Adipocyte (in vitro differentiated cells): ENCODE measurements around the gene BAMBI.

ENCODE experiments used
- DNase-seq: peaks from one replicate; pipeline ENCODE4 v3.0.0-alpha.2; 2015; ENCODE audit warnings: low read depth
- H3K27me3 ChIP-seq: replicated peaks from 2 replicates; pipeline ENCODE4 v1.7.0; 2013; ENCODE audit warnings: mild to moderate bottlenecking, low read length, moderate library complexity; ENCODE audit not compliant: control insufficient read depth, insufficient read depth
- H3K36me3 ChIP-seq: 2 replicates; pipeline ENCODE4 v1.7.0; 2013; ENCODE audit warnings: low read length, mild to moderate bottlenecking, moderate library complexity; ENCODE audit not compliant: control insufficient read depth, insufficient read depth, severe bottlenecking
- H3K4me1 ChIP-seq: 2 replicates; pipeline ENCODE4 v1.7.0; 2013; ENCODE audit warnings: mild to moderate bottlenecking, low read length, moderate library complexity; ENCODE audit not compliant: control insufficient read depth, insufficient read depth
- H3K4me3 ChIP-seq: 2 replicates; pipeline ENCODE4 v1.7.0; 2013; ENCODE audit warnings: mild to moderate bottlenecking, low read length, moderate library complexity
- H3K9ac ChIP-seq: 2 replicates; pipeline ENCODE4 v1.7.0; 2013; ENCODE audit warnings: mild to moderate bottlenecking, low read length, moderate library complexity
- H3K9me3 ChIP-seq: 2 replicates; pipeline ENCODE4 v1.7.0; 2013; ENCODE audit warnings: mild to moderate bottlenecking, low read length, moderate library complexity; ENCODE audit not compliant: control insufficient read depth

BAMBI gene

GRCh38 chr10:28711041-28711440 is 33.7 kb downstream of the BAMBI start:
- Histone ChIP-seq H3K36me3 (no peaks in the 10 kb centered on the region), H3K4me1 (peaks cover 13% of the 10 kb centered on the region)
- DNase-seq: no peak

GRCh38 chr10:28711776-28712175 is 34.5 kb downstream of the BAMBI start:
- Histone ChIP-seq H3K9me3 (peaks cover 4% of the 10 kb centered on the region), H3K4me3 (no peak overlapping the region), H3K9ac (no peak overlapping the region), H3K27me3 (no peaks in the 10 kb centered on the region), H3K36me3 (no peaks in the 10 kb centered on the region), H3K4me1 (peaks cover 13% of the 10 kb centered on the region)
- DNase-seq: no peak

More at GRCh38 chr10:28711041-28711440, 33.7 kb downstream of the BAMBI start:
- Histone ChIP-seq H3K9ac (no peak overlapping the region), H3K4me3 (no peak overlapping the region), H3K27me3 (no peaks in the 10 kb centered on the region), H3K9me3 (no peaks in the 10 kb centered on the region)

- Histone ChIP-seq H3K9me3 (peaks cover 6% of the 10 kb centered on the region), H3K4me3 (no peak overlapping the region), H3K4me1 (peaks cover 13% of the 10 kb centered on the region), H3K9ac (no peak overlapping the region), H3K36me3 (no peaks in the 10 kb centered on the region), H3K27me3 (no peaks in the 10 kb centered on the region)
- no peak for DNase-seq
These were observed 36.5 kb downstream of the BAMBI start for GRCh38 chr10:28713626-28714352.

GRCh38 chr10:28714401-28715053 is 37.2 kb downstream of the BAMBI start:
- no peak overlapping the region for H3K4me3 ChIP-seq
- no peak overlapping the region for H3K9ac ChIP-seq
- no peak for DNase-seq
- H3K4me1 ChIP-seq: peaks cover 18% of the 10 kb centered on the region
- H3K36me3 ChIP-seq: no peaks in the 10 kb centered on the region
- peaks cover 6% of the 10 kb centered on the region for H3K9me3 ChIP-seq
- no peaks in the 10 kb centered on the region for H3K27me3 ChIP-seq

- Histone ChIP-seq H3K27me3 (no peaks in the 10 kb centered on the region), H3K4me1 (peaks cover 22% of the 10 kb centered on the region), H3K9ac (no peak overlapping the region), H3K36me3 (no peaks in the 10 kb centered on the region), H3K9me3 (peaks cover 6% of the 10 kb centered on the region), H3K4me3 (no peak overlapping the region)
- no peak for DNase-seq
These were observed 37.9 kb downstream of the BAMBI start for GRCh38 chr10:28715246-28715645.

GRCh38 chr10:28715757-28716156 is 38.4 kb downstream of the BAMBI start:
- Histone ChIP-seq H3K9ac (no peak overlapping the region), H3K9me3 (peaks cover 6% of the 10 kb centered on the region), H3K4me3 (no peak overlapping the region), H3K4me1 (peaks cover 16% of the 10 kb centered on the region), H3K36me3 (no peaks in the 10 kb centered on the region), H3K27me3 (no peaks in the 10 kb centered on the region)
- DNase-seq: no peak

GRCh38 chr10:28716748-28717147 is 39.4 kb downstream of the BAMBI start:
- Histone ChIP-seq H3K4me1 (peaks cover 19% of the 10 kb centered on the region), H3K9ac (no peak overlapping the region), H3K4me3 (no peak overlapping the region), H3K9me3 (peaks cover 6% of the 10 kb centered on the region), H3K36me3 (no peaks in the 10 kb centered on the region), H3K27me3 (no peaks in the 10 kb centered on the region)
- DNase-seq: no peak

- Histone ChIP-seq H3K4me1 (peaks cover 21% of the 10 kb centered on the region), H3K9ac (no peak overlapping the region), H3K4me3 (no peak overlapping the region), H3K27me3 (no peaks in the 10 kb centered on the region), H3K9me3 (peaks cover 6% of the 10 kb centered on the region), H3K36me3 (no peaks in the 10 kb centered on the region)
- no peak for DNase-seq
These were observed 40.4 kb downstream of the BAMBI start for GRCh38 chr10:28717656-28718201.

- Histone ChIP-seq H3K4me1 (peaks cover 21% of the 10 kb centered on the region), H3K36me3 (no peaks in the 10 kb centered on the region), H3K9ac (no peak overlapping the region), H3K4me3 (no peak overlapping the region), H3K9me3 (peaks cover 6% of the 10 kb centered on the region), H3K27me3 (no peaks in the 10 kb centered on the region)
- DNase-seq: peak; percentile 54
These were observed 42.6 kb downstream of the BAMBI start for GRCh38 chr10:28719789-28720436.

GRCh38 chr10:28721318-28721951 is 44.1 kb downstream of the BAMBI start:
- Histone ChIP-seq H3K36me3 (no peaks in the 10 kb centered on the region), H3K4me3 (peak overlapping the region; percentile 80), H3K4me1 (peaks cover 21% of the 10 kb centered on the region), H3K9me3 (peaks cover 5% of the 10 kb centered on the region), H3K27me3 (no peaks in the 10 kb centered on the region), H3K9ac (peak overlapping the region; percentile 71)
- DNase-seq: no peak
